ENCODE results near the gene RHCG. TPM values are rescaled to one million over a fixed set of nuclear protein-coding genes. Genes with fewer than 3 reads are reported as not detected.
A peak's percentile ranks its signal among the peaks of the same experiment; 100 is the strongest.

The RHCG gene
- 0.20 TPM for polyA plus RNA-seq (2013, experiment 1 of 2)
- not detected for polyA plus RNA-seq (2013, experiment 2 of 2)

DNA sequence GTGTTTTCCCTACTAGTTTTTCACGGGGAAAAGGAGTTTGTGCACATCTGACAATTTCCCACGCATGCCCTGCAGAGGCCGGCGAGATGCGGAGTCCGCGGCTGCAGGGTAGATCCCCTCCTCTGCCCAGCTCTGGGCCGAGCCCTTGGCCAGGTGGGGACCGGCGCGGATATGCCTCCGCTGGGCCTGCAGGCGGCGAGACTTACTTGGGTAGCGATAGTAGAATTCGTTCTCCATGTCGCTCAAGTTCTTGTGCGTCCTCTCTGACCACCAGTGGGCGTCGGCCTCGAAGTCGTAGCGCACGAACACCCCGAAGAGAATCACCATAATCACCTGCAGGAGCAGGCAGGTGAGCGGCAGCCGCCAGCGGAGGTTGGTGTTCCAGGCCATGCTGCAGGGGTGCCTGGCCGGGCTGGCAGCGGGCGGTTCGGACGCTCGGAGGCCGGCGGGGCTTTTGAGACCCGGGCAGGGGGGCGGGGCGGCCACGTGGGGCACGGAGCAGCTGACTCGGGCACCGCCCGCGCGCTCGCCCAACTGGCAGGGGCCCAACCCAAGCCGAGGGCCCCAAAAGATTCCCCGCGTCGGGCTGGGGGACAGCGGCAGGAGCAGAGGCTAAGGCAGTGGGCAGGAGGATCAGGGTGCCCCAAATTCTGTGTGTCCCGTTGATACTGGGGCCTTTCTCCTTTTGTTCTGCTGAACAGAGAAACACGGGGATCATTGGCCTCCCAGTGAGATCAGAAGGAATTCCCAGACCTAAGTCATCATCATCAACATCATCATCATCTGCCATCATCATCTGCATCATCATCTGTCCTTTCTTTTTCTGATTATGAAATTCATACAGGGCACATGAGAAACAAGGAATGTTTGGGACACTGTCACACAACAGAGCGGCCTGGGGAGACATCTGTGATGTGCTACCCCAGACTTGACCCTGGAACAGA lies at the start of gene RHCG:
Gene RHCG (minus strand): TSS at position 429 of the 944 bp plus-strand sequence. CDS start 39 bp downstream, at position 390.
- H3K4me1 ChIP-seq (ENCODE audit: insufficient read depth, low read length) = 0 out of 2 replicates have a peak, but pooled peaks cover 4% of the 10 kb centered on the region
- H3K27ac ChIP-seq (ENCODE audit: low read depth, low read length) = no peak within 1 kb of the TSS
- H3K9ac ChIP-seq (ENCODE audit: low read depth, low read length) = no peak within 1 kb of the TSS; the same call in 1 of the 2 replicates
- peak within 1 kb of the TSS; percentile 54 for H3K4me3 ChIP-seq (ENCODE audit: low read length)
- peaks cover 47% of the 10 kb centered on the region for H3K27me3 ChIP-seq (ENCODE audit: insufficient read depth, low read length)
- H3K36me3 ChIP-seq (ENCODE audit: insufficient read depth, low read length) = no peaks in the 10 kb centered on the region
- 5% methylated on average over 55 of the region's 55 CpGs for WGBS
- H3K9me3 ChIP-seq (ENCODE audit: insufficient read depth, low read depth, low read length) = no peaks in the 10 kb centered on the region

DNA sequence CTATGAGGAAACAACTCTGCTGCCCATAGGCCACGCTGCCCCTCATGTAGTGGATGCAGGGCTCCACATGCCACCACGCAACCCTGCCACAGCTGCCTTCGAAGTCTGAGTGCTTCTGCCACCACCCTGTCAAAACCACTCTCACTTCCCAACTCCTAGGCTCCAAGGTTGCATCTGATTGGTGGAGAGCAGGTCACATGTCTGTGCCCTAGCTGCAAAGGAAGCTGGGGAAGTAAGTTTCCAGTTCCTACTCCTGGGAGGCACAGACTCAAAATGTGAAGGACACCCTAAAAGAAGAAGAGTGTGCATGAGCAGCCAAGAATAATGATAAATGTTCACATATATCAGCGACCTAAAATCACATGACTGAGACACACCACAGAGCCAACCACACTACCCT lies 47.0 kb upstream of the RHCG start:
- Histone ChIP-seq H3K27ac (ENCODE audit: low read depth, low read length) (no peak overlapping the region), H3K9me3 (ENCODE audit: insufficient read depth, low read depth, low read length) (peaks cover under 1% of the 10 kb centered on the region; the same call in 1 of the 2 replicates), H3K9ac (ENCODE audit: low read depth, low read length) (no peak overlapping the region), H3K4me1 (ENCODE audit: insufficient read depth, low read length) (no peaks in the 10 kb centered on the region), H3K36me3 (ENCODE audit: insufficient read depth, low read length) (no peaks in the 10 kb centered on the region), H3K27me3 (ENCODE audit: insufficient read depth, low read length) (no peaks in the 10 kb centered on the region), H3K4me3 (ENCODE audit: low read length) (no peak overlapping the region)
- 90% methylated on average over 4 of the region's 4 CpGs for WGBS

DNA sequence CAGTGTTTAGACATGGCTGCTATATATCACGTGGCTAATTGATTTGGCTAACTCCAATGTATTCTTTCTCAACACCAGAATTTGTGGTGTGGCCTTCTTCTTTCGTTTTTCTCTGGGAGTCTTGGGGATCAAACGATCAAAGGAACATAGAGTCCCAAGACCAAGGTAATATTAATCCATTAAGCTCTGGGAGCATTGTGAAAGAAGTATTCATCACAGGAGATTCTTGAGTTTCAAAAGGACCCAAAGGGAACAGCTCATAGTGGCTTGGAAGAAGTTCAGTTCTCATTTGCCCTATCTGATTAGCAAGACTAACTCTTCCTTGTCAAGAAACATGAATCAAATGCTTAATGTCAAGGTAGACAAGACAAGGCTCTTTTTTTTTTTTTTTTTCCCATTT lies 46.0 kb upstream of the RHCG start:
- H3K36me3 ChIP-seq (ENCODE audit: insufficient read depth, low read length) = no peaks in the 10 kb centered on the region
- no peak overlapping the region for H3K4me3 ChIP-seq (ENCODE audit: low read length)
- H3K9me3 ChIP-seq (ENCODE audit: insufficient read depth, low read depth, low read length) = peaks cover 10% of the 10 kb centered on the region
- no peak overlapping the region for H3K9ac ChIP-seq (ENCODE audit: low read depth, low read length)
- no peak overlapping the region for H3K27ac ChIP-seq (ENCODE audit: low read depth, low read length)
- no peaks in the 10 kb centered on the region for H3K4me1 ChIP-seq (ENCODE audit: insufficient read depth, low read length)
- H3K27me3 ChIP-seq (ENCODE audit: insufficient read depth, low read length) = no peaks in the 10 kb centered on the region
- 90% methylated on average over 3 of the region's 3 CpGs for WGBS

DNA sequence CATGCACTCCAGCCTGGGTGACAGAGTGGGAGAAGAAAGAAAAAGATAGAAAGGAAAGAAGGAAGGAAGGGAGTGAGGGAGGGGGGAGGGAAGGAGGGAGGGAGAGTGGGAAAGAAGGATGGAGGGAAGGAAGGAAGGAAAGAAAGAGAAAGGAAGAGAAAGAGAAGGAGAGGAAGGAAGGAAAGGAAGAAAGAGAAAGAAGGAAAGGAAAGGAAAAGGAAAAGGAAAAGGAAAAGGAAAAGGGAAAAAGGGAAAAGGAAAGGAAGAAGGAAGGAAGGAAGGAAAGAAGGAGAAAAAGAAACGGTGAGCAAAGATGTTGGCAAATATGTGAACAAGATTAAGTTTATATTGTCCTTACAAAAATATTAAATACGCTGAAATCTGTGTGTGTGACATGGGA lies 42.6 kb upstream of the RHCG start:
- H3K4me1 ChIP-seq (ENCODE audit: insufficient read depth, low read length) = no peaks in the 10 kb centered on the region
- WGBS = 84% methylated on average over 2 of the region's 2 CpGs

DNA sequence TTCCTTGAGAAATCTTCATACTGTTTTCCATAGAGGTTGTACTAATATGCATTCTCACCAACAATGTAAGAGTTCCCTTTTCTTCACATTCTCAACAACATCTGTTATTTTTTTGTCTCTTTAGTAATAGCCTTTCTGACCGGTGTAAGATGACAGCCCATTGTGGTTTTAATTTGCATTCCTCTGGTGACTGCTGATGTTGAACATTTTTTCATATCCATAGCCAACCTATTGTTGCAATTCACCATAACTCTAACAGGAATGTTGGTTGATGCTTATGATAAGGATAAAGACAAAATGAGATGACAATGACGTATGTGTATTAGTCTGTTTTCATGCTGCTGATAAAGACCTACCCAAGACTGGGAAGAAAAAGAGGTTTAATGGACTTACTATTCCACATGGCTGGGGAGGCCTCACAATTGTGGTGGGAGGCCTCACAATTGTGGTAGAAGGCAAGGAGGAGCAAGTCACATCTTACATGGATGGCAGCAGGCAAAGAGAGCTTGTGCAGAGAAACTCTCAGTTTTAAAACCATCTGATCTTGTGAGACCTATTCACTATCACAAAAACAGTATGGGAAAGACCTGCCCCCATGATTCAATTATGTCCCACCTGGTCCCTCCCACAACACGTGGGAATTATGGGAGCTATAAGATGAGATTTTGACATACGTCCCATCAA lies 37.6 kb upstream of the RHCG start:
- Histone ChIP-seq H3K4me3 (ENCODE audit: low read length) (no peak overlapping the region), H3K36me3 (ENCODE audit: insufficient read depth, low read length) (no peaks in the 10 kb centered on the region), H3K9me3 (ENCODE audit: insufficient read depth, low read depth, low read length) (peaks cover 10% of the 10 kb centered on the region), H3K27ac (ENCODE audit: low read depth, low read length) (no peak overlapping the region), H3K9ac (ENCODE audit: low read depth, low read length) (no peak overlapping the region), H3K4me1 (ENCODE audit: insufficient read depth, low read length) (peaks cover 3% of the 10 kb centered on the region; the same call in 1 of the 2 replicates), H3K27me3 (ENCODE audit: insufficient read depth, low read length) (no peaks in the 10 kb centered on the region)
- WGBS = 92% methylated on average over 2 of the region's 4 CpGs

More for the DNA sequence above, 42.6 kb upstream of the RHCG start:
- no peak overlapping the region for H3K9ac ChIP-seq (ENCODE audit: low read depth, low read length)
- peaks cover 10% of the 10 kb centered on the region for H3K9me3 ChIP-seq (ENCODE audit: insufficient read depth, low read depth, low read length)
- H3K27ac ChIP-seq (ENCODE audit: low read depth, low read length) = no peak overlapping the region
- no peaks in the 10 kb centered on the region for H3K27me3 ChIP-seq (ENCODE audit: insufficient read depth, low read length)
- no peaks in the 10 kb centered on the region for H3K36me3 ChIP-seq (ENCODE audit: insufficient read depth, low read length)
- no peak overlapping the region for H3K4me3 ChIP-seq (ENCODE audit: low read length)

DNA sequence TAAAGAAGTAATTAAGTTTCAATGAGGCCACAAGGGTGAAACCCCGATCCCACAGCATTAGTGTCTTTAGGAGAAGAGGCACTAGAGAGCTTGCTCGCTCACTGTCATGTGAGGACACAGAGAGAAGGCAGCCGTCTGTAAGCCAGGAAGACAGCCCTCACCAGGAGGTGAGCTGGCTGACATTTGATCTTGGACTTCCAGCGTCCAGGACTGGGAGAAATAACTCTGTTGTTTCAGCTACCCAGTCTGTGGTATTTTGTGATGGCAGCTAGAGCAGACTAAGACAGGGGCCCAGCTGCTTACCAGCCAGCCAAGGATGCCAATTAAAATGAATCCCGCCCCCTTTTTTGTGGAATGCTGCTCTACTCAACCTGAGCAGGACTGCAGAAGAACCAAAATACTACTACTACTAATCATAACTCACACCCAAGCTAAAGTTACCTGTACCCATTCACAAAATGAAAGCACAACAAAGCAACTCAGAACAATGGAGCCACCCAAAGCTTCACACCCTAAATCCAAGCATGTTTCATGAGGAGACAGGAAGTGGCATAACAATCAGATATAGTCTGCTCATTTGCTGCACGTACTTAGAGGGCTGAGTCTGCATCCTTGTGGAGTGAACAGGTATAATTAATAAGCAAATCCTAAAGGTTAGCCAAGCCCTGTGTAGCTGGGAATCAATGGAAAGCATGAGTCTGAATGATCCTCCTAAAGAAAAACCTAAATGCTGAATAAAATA lies 35.6 kb upstream of the RHCG start:
- Histone ChIP-seq H3K36me3 (ENCODE audit: insufficient read depth, low read length) (no peaks in the 10 kb centered on the region), H3K4me1 (ENCODE audit: insufficient read depth, low read length) (peaks cover 3% of the 10 kb centered on the region; the same call in 1 of the 2 replicates), H3K27ac (ENCODE audit: low read depth, low read length) (no peak overlapping the region), H3K27me3 (ENCODE audit: insufficient read depth, low read length) (no peaks in the 10 kb centered on the region), H3K9ac (ENCODE audit: low read depth, low read length) (no peak overlapping the region), H3K9me3 (ENCODE audit: insufficient read depth, low read depth, low read length) (no peaks in the 10 kb centered on the region), H3K4me3 (ENCODE audit: low read length) (no peak overlapping the region)
- 73% methylated on average over 6 of the region's 6 CpGs for WGBS

DNA sequence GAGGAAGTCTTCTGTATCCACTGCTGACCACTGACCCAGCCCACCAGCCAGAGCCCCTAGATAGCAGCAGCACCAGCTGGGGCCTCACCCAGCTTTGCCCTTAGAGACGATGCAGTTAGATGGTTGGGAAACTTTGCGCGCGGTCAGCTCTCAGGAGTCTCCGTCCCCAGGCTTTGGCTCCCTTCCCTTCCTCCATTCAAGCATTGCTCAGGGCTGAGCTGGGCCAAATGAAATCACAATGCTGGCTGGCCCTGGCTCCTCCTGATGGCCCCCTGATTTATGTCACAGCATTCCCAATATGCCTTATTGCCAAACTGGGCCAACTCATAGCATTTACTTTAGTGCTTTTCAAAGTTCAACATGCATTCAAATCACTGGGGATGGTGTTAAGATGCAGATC lies 34.6 kb upstream of the RHCG start:
- WGBS = 84% methylated on average over 5 of the region's 5 CpGs
- Histone ChIP-seq H3K9ac (ENCODE audit: low read depth, low read length) (no peak overlapping the region), H3K27ac (ENCODE audit: low read depth, low read length) (no peak overlapping the region), H3K27me3 (ENCODE audit: insufficient read depth, low read length) (no peaks in the 10 kb centered on the region), H3K36me3 (ENCODE audit: insufficient read depth, low read length) (no peaks in the 10 kb centered on the region), H3K9me3 (ENCODE audit: insufficient read depth, low read depth, low read length) (no peaks in the 10 kb centered on the region), H3K4me3 (ENCODE audit: low read length) (no peak overlapping the region), H3K4me1 (ENCODE audit: insufficient read depth, low read length) (peaks cover 3% of the 10 kb centered on the region; the same call in 1 of the 2 replicates)

DNA sequence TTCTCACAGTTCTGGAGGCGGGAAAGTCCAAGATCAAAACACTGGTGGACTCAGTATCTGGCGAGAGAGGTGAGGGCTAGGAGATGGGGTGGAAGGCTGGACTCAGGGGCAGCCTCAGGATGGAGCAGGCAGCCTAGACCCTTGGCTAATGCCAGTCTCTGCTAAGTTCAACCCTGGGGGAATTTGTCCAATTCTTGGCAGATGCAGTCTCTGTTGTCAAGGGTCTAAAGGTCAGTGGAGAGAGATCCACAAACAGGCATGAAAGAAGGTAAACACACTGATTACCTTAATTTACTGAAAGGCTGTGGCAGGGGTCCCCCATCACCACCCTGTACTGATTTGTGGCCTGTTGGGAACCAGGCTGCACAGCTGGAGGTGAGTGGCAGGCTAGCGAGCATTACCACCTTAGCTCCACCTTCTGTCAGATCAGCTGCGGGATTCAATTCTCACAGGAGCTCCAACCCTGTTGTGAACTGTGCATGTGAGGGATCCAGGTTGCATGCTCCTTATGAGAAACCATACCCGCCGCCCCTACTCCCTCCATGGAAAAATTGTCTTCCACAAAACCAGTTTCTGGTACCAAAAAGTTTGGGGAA lies 32.5 kb upstream of the RHCG start:
- H3K4me1 ChIP-seq (ENCODE audit: insufficient read depth, low read length) = peaks cover 3% of the 10 kb centered on the region; the same call in 1 of the 2 replicates
- no peak overlapping the region for H3K27ac ChIP-seq (ENCODE audit: low read depth, low read length)
- no peaks in the 10 kb centered on the region for H3K27me3 ChIP-seq (ENCODE audit: insufficient read depth, low read length)
- WGBS = 92% methylated on average over 6 of the region's 6 CpGs
- no peak overlapping the region for H3K9ac ChIP-seq (ENCODE audit: low read depth, low read length)
- H3K36me3 ChIP-seq (ENCODE audit: insufficient read depth, low read length) = no peaks in the 10 kb centered on the region
- no peak overlapping the region for H3K4me3 ChIP-seq (ENCODE audit: low read length)
- H3K9me3 ChIP-seq (ENCODE audit: insufficient read depth, low read depth, low read length) = no peaks in the 10 kb centered on the region

DNA sequence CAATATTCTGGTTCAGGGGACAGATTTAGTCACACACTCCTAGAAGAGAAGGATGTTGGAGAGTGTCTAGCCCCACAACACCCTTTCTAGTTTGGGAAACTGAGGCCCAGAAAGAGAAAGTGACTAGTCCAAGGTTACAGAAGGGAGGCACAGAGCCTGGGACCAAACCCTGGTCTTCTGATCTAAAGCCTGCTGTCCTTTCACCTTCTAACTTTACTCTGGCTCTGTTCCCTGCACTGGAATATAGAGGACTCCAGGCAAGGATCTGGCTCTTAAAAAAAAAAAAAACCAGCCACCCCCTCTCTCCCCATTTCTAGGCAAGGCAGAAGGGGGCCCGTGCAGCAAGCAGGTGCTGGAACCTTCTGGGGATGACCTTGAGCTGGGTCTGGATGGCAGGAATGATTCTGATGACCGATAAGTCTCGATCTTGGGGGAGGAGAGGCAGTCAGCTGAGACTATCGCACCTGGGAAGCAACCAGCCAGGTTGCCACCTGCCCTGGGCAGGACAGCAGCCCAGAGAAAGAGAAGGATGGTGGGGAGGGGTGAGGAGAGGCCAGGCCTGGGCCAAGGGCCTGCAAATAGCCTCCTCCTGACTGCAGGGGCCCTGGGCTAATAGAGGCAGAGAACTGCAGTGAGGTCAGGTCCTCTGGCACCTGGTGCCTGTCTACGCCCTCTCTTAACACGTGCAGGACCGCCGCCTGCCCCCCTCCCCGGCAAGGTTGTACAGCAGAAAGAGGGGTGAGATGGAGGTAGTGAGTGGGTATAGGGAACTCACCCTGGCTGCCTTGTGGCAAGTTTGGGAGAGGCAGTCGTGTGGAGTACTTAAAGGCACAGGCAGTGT lies 30.4 kb upstream of the RHCG start:
- Histone ChIP-seq H3K27ac (ENCODE audit: low read depth, low read length) (no peak overlapping the region), H3K4me1 (ENCODE audit: insufficient read depth, low read length) (no peaks in the 10 kb centered on the region), H3K9ac (ENCODE audit: low read depth, low read length) (no peak overlapping the region), H3K9me3 (ENCODE audit: insufficient read depth, low read depth, low read length) (no peaks in the 10 kb centered on the region), H3K36me3 (ENCODE audit: insufficient read depth, low read length) (no peaks in the 10 kb centered on the region), H3K4me3 (ENCODE audit: low read length) (no peak overlapping the region), H3K27me3 (ENCODE audit: insufficient read depth, low read length) (no peaks in the 10 kb centered on the region)
- WGBS = 89% methylated on average over 10 of the region's 10 CpGs

DNA sequence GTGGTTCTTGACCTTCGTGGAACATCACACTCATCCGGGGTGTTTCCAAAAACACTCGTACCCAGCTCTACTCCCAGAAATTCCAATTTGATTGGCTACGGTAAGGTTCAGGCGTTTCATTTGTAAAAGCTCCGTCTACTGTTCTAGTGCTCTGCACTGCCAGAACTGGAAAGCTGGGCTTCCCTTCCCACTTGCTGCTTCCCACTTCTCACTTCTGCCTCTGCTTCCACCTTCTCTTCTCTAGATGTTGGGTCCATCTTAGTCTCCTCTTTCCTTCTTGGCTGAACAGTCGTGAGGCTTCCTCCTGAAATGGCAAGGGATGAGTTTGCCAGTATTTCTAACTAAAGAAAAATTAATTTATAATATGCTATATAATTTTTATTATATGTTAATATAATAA lies 29.8 kb upstream of the RHCG start:
- H3K4me1 ChIP-seq (ENCODE audit: insufficient read depth, low read length) = no peaks in the 10 kb centered on the region
- H3K27ac ChIP-seq (ENCODE audit: low read depth, low read length) = no peak overlapping the region
- H3K4me3 ChIP-seq (ENCODE audit: low read length) = no peak overlapping the region
- WGBS = 87% methylated on average over 6 of the region's 7 CpGs
- H3K9me3 ChIP-seq (ENCODE audit: insufficient read depth, low read depth, low read length) = no peaks in the 10 kb centered on the region
- no peak overlapping the region for H3K9ac ChIP-seq (ENCODE audit: low read depth, low read length)
- no peaks in the 10 kb centered on the region for H3K27me3 ChIP-seq (ENCODE audit: insufficient read depth, low read length)
- H3K36me3 ChIP-seq (ENCODE audit: insufficient read depth, low read length) = no peaks in the 10 kb centered on the region
